Neural crest cell (in vitro differentiated cells): ENCODE measurements around the gene SPECC1. TPM values are rescaled to one million over a fixed set of nuclear protein-coding genes. Genes with fewer than 3 reads are reported as not detected.

Source experiments
- DNase-seq: peaks from one replicate; pipeline ENCODE4 v3.0.0; 2021; ENCODE audit warnings: low read depth, mixed read lengths, low spot score
- H3K27ac Mint-ChIP-seq: one replicate; pipeline ENCODE4 v1.8.0; 2021; ENCODE audit warnings: mild to moderate bottlenecking, mixed read lengths; ENCODE audit not compliant: unreplicated experiment
- H3K27me3 Mint-ChIP-seq: 2 replicates; pipeline ENCODE4 v1.8.0; 2021; ENCODE audit warnings: low read depth, mild to moderate bottlenecking, mixed read lengths
- H3K36me3 Mint-ChIP-seq: 2 replicates; pipeline ENCODE4 v1.8.0; 2021; ENCODE audit warnings: low read depth, mild to moderate bottlenecking, mixed read lengths
- H3K4me1 Mint-ChIP-seq: 2 replicates; pipeline ENCODE4 v1.8.0; 2021; ENCODE audit warnings: mixed read lengths
- H3K4me3 Mint-ChIP-seq: one replicate; pipeline ENCODE4 v1.8.0; 2021; ENCODE audit warnings: mild to moderate bottlenecking, mixed read lengths
- H3K9me3 Mint-ChIP-seq: 2 replicates; pipeline ENCODE4 v1.8.0; 2021; ENCODE audit warnings: mixed read lengths
- total RNA-seq: library from RNA; stranded (reverse); gene quantifications from 2 replicates; pipeline ENCODE4 v1.2.1, GENCODE V29; 2021
- TF ChIP-seq, protein P1 (sequence below): fragments of 200-600 bp; sonication (generic); conservative IDR thresholded peaks from 2 replicates; pipeline ENCODE4 v1.5.0; 2021; ENCODE audit warnings: antibody characterized with exemption, mild to moderate bottlenecking

SPECC1 gene
- total RNA-seq, 1 donor from 2014 or later, result 71.0 TPM

DNA sequence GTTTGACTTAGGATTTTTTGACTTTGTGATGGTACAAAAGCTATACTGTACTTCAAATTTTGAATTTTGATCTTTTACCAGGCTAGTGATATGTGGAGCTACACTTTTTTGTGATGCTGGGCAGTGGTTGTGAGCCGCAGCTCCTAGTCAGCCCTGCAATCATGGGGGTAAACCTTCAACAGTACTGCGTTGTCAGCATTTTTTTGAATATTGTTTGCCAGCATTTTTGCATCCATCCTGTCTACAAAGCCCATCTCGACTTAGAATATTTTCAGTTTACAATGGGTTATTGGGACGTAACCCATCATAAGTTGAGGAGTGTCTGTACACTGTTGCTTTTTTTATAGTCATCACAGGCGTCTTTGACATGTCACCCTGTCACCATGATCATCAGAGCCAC, 142.0 kb downstream of the SPECC1 start:
- peaks cover 2% of the 10 kb centered on the region for H3K27me3 Mint-ChIP-seq
- no peaks in the 10 kb centered on the region for H3K4me1 Mint-ChIP-seq
- no peaks in the 10 kb centered on the region for H3K36me3 Mint-ChIP-seq
- no peaks in the 10 kb centered on the region for H3K9me3 Mint-ChIP-seq
- no peak overlapping the region for H3K4me3 Mint-ChIP-seq
- H3K27ac Mint-ChIP-seq, result no peak overlapping the region
- TF ChIP-seq, protein P1, sequence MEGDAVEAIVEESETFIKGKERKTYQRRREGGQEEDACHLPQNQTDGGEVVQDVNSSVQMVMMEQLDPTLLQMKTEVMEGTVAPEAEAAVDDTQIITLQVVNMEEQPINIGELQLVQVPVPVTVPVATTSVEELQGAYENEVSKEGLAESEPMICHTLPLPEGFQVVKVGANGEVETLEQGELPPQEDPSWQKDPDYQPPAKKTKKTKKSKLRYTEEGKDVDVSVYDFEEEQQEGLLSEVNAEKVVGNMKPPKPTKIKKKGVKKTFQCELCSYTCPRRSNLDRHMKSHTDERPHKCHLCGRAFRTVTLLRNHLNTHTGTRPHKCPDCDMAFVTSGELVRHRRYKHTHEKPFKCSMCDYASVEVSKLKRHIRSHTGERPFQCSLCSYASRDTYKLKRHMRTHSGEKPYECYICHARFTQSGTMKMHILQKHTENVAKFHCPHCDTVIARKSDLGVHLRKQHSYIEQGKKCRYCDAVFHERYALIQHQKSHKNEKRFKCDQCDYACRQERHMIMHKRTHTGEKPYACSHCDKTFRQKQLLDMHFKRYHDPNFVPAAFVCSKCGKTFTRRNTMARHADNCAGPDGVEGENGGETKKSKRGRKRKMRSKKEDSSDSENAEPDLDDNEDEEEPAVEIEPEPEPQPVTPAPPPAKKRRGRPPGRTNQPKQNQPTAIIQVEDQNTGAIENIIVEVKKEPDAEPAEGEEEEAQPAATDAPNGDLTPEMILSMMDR, result no peak
- no peak for DNase-seq

DNA sequence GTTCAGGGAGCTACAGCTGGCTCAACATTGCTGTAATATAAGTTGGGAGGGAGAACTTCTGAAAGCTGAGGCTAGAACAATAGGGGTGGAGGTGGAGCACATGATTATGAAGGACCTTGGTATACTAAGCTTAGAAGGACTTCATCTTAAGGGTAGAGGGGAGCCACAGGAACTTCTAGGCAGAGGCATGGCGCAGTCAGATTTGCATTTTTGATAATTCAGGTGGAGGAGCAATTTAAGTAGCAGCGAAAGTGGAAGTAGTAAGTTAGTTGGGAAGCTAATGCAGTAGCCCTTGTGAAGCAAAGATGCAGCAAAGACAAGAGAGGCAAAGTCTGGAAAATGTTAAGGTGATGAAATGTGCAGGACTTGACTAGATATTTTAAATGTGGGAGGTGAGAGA, 144.1 kb downstream of the SPECC1 start:
- Mint-ChIP-seq H3K36me3 (peaks cover 2% of the 10 kb centered on the region), H3K27ac (no peak overlapping the region), H3K27me3 (peaks cover 5% of the 10 kb centered on the region), H3K4me1 (peaks cover 15% of the 10 kb centered on the region), H3K9me3 (no peaks in the 10 kb centered on the region), H3K4me3 (no peak overlapping the region)
- no peak for DNase-seq
- TF ChIP-seq, protein P1, result no peak

DNA sequence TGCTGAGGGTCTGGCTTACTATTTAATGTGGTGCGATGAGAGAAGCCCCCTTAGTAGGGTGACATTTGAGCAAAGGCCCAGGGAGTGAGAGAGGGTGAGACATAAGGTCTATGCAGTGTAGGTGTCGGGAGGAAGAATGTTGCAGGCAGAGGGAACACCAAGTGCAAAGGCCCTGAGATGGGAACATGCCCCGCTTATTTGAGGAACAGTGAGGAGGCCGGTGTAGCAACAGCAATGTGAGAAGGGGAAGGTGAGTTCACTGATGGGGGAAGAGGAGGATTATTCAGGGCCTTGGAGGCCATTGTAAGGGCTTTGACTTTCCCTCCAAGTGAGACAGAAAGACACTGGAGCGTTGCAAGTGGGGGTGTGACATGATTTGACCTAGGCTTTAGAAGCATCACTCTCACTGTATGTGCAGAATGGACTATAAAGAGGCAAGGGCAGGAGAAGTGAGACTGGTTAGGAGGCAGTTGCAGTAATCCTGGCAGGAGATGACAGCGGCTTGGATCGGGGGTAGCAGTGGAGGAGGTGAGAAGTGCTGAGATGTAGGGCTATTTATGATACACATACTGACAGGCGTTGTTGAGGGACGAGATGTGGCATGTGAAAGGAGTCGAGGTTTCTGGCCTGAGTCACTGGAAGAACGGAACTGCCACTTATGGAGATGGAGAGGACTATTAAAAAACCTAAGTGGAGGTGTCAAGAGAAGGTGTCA, 145.3 kb downstream of the SPECC1 start:
- Mint-ChIP-seq H3K4me1 (peaks cover 15% of the 10 kb centered on the region), H3K9me3 (no peaks in the 10 kb centered on the region), H3K27ac (no peak overlapping the region), H3K4me3 (no peak overlapping the region), H3K36me3 (peaks cover 2% of the 10 kb centered on the region), H3K27me3 (peaks cover 5% of the 10 kb centered on the region)
- TF ChIP-seq, protein P1, result no peak
- DNase-seq, result no peak

DNA sequence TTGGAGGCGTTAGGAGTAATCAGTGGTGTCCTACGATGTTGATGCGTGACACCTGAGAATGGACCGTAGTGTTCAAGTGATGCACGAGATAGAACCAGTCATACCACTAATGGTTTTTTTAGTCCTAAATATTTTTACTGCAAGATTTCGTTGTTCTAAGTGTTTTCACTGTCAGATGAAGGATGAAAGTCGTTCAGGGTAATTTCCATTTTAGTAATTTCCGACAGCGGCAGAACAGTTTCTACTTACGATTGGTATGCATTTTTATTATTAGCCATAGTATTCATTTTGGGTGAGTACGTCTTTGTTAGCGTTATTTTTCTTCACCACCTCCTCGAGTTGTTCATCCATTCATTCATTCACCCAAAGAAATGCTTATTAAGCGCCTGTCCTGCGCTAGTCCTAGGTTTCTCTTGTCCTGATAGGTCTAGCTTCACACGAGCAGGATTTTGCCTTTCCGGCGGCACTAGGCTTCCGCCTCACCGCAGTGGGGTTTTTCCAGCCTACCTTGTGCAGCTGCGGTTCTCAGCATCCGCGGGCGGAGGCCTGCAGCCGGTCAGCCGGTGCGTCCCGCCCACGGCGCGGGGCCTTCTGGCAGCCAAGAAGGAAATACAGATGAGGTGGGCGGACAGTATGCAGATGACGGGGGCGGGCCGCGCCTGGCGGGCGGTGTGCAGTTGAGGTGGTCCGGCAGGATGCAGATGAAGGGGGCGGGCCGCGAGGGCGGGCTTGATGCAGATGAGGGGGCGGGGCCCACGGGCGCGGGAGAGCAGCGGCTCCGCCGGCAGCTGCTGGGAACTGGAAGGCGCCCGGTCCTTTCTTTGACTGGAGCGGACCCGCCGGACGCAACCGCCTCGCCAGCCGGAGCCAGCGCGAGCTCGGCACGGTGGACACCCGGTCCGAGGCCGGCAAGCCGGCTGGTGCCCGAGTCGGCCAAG, 146.4 kb downstream of the SPECC1 start:
- DNase-seq, result peak; percentile 99
- Mint-ChIP-seq H3K36me3 (peaks cover 2% of the 10 kb centered on the region), H3K9me3 (no peaks in the 10 kb centered on the region), H3K27me3 (peaks cover 5% of the 10 kb centered on the region), H3K27ac (no peak overlapping the region), H3K4me3 (no peak overlapping the region), H3K4me1 (peaks cover 15% of the 10 kb centered on the region)
- TF ChIP-seq, protein P1, result no peak

DNA sequence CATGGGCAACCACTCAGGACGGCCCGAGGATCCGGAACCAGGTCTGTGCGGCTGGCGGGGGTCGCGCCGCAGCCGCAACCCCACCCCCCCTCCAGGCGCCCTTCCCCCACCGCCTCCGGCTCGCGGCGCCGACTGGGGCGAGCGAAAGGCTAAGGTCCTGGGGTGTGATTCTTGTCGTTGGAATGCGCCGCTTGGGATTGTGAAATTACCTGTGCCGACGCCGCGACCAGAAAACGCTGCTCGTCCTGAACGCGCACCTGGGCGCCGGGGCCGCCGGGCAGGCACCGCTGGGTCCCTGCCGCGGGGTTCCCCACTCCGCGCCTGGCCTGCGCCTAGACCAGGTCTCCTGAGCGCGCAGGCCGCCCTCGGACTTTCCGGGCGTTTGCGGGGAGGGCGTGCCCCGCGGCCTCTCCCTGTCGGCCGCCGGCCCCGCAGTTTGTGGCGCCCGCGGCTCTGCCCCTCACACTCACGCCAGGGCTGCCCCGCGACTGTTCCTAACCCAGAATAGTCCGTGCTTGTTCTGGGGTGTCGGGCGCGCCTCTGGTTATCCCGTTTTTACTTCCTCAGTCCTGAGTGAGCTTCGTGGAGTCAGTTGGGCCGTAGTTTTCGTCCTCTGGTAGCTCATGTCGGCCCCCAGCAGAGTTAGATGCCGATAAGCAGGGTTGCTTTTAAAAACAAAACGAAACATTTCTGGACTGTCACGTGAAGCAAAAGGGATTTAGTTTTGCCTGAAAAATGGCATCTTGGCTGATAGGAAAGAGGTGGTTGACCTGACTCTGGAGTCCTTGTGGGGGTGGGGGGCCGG, 147.2 kb downstream of the SPECC1 start:
- TF ChIP-seq, protein P1, result no peak
- no peak overlapping the region for H3K4me3 Mint-ChIP-seq
- no peak for DNase-seq

More for the DNA sequence above, 147.2 kb downstream of the SPECC1 start:
- H3K27ac Mint-ChIP-seq, result peak overlapping the region; percentile 55
- peaks cover 15% of the 10 kb centered on the region for H3K4me1 Mint-ChIP-seq
- H3K27me3 Mint-ChIP-seq, result peaks cover 5% of the 10 kb centered on the region
- H3K36me3 Mint-ChIP-seq, result peaks cover 2% of the 10 kb centered on the region
- no peaks in the 10 kb centered on the region for H3K9me3 Mint-ChIP-seq
